H1 (cell line): Measurements from ENCODE around the gene ZMIZ1. TPM values are rescaled to one million over a fixed set of nuclear protein-coding genes. Genes with fewer than 3 reads are reported as not detected.

Source experiments
- CTCF ChIA-PET: fragments of 300-600 bp; sonication (Branson Sonifier 250); formaldehyde crosslinking; loops from one replicate; lab custom pipeline; 2021; ENCODE audit not compliant: partially characterized antibody; lab: Charles Lee
- POLR2A ChIA-PET: fragments of 300-600 bp; sonication (Branson Sonifier 250); formaldehyde crosslinking; loops from one replicate; lab custom pipeline; 2021; ENCODE audit warnings: inconsistent platforms; ENCODE audit not compliant: partially characterized antibody; lab: Charles Lee
- DNase-seq, 2 experiments: peaks; one replicate each; pipeline versions ENCODE4 v3.0.0 to v3.0.0-alpha.2; 2010 to 2022; ENCODE audit warnings: low spot score in 2 of 2, low read depth in 1 of 2, mixed read lengths in 1 of 2
- FAIRE-seq: peaks from 2 replicates; lab custom pipeline; 2011; peaks lifted over from hg19 to GRCh38; lab: Jason Lieb, UNC
- H2AFZ ChIP-seq: 2 replicates; pipeline ENCODE4 v1.8.1; 2012; ENCODE audit warnings: low read length, inconsistent platforms
- H2AK5ac ChIP-seq: 2 replicates; pipeline ENCODE4 v1.6.1; 2013; ENCODE audit warnings: low read depth, low read length
- H2BK120ac ChIP-seq: replicated peaks from 2 replicates; pipeline ENCODE3; 2013; ENCODE audit warnings: low read depth, low read length, inconsistent platforms
- H2BK12ac ChIP-seq: 2 replicates; pipeline ENCODE4 v1.6.1; 2013; ENCODE audit warnings: low read depth, low read length
- H2BK15ac ChIP-seq: 2 replicates; pipeline ENCODE4 v1.6.1; 2013; ENCODE audit warnings: low read length
- H2BK20ac ChIP-seq: 2 replicates; pipeline ENCODE4 v1.6.1; 2013; ENCODE audit warnings: low read length
- H2BK5ac ChIP-seq: 2 replicates; pipeline ENCODE4 v1.6.1; 2013; ENCODE audit warnings: low read depth, low read length
- H3K14ac ChIP-seq: 2 replicates; pipeline ENCODE4 v1.6.1; 2013; ENCODE audit warnings: inconsistent platforms; ENCODE audit not compliant: insufficient read length
- H3K18ac ChIP-seq: 2 replicates; pipeline ENCODE4 v1.6.1; 2013; ENCODE audit warnings: low read length; ENCODE audit errors: extremely low read depth
- H3K23ac ChIP-seq: 2 replicates; pipeline ENCODE4 v1.6.1; 2013; ENCODE audit warnings: inconsistent platforms; ENCODE audit not compliant: insufficient read length
- H3K23me2 ChIP-seq: 2 replicates; pipeline ENCODE4 v1.6.1; 2013; ENCODE audit warnings: low read depth, low read length
- H3K27ac ChIP-seq: 2 replicates; pipeline ENCODE4 v1.6.1; 2011; ENCODE audit warnings: low read depth, low read length, inconsistent platforms
- H3K27me3 ChIP-seq, 4 experiments: replicated peaks in 1 of 4; 1 replicate in 1 of 4; 2 replicates in 3 of 4; pipeline versions ENCODE4 v1.6.1 to v1.8.1; 2011 to 2013; ENCODE audit warnings: low read length in 3 of 4, mild to moderate bottlenecking in 3 of 4, inconsistent platforms in 2 of 4, mixed read lengths in 2 of 4, moderate library complexity in 1 of 4; ENCODE audit not compliant: control insufficient read depth in 3 of 4, insufficient read depth in 3 of 4; ENCODE audit errors: extremely low read depth in 1 of 4
- H3K36me3 ChIP-seq, 4 experiments: 2 replicates each; pipeline versions ENCODE4 v1.6.1 to v1.8.1; 2011 to 2013; ENCODE audit warnings: mild to moderate bottlenecking in 4 of 4, low read length in 3 of 4, moderate library complexity in 2 of 4, control low read depth in 1 of 4, inconsistent platforms in 1 of 4; ENCODE audit not compliant: insufficient read depth in 4 of 4, control insufficient read depth in 2 of 4
- H3K4ac ChIP-seq: replicated peaks from 2 replicates; pipeline ENCODE3; 2013; ENCODE audit warnings: low read length, low read depth, mixed read lengths, inconsistent platforms; ENCODE audit not compliant: insufficient read length
- H3K4me1 ChIP-seq, 4 experiments: replicated peaks in 1 of 4; 1 replicate in 1 of 4; 2 replicates in 3 of 4; pipeline versions ENCODE4 v1.6.1 to v1.8.1; 2011 to 2013; ENCODE audit warnings: low read length in 3 of 4, inconsistent platforms in 2 of 4, mixed read lengths in 1 of 4; ENCODE audit not compliant: insufficient read depth in 4 of 4, control insufficient read depth in 3 of 4
- H3K4me2 ChIP-seq, 2 experiments: 2 replicates each; pipeline versions ENCODE4 v1.6.1 to v1.8.1; 2011 to 2013; ENCODE audit warnings: low read depth in 2 of 2, low read length in 2 of 2, control low read depth in 1 of 2, inconsistent platforms in 1 of 2, mild to moderate bottlenecking in 1 of 2; ENCODE audit not compliant: insufficient read depth in 1 of 2
- H3K4me3 ChIP-seq, 4 experiments: fragments of 200-600, 300-600 bp in 1 of 4; sonication (generic), shearing (Covaris generic), sonication (Bioruptor Twin) in 1 of 4; 2 replicates each; pipeline versions ENCODE4 v1.5.1 to v1.8.1; 2011 to 2016; ENCODE audit warnings: low read length in 4 of 4, low read depth in 3 of 4, control low read depth in 2 of 4, inconsistent platforms in 2 of 4, mild to moderate bottlenecking in 2 of 4, mixed read lengths in 1 of 4, moderate library complexity in 1 of 4; ENCODE audit not compliant: insufficient read depth in 2 of 4; ENCODE audit errors: extremely low read depth in 1 of 4
- H3K56ac ChIP-seq: replicated peaks from 2 replicates; pipeline ENCODE3; 2013; ENCODE audit warnings: low read depth, mild to moderate bottlenecking, mixed read lengths, low read length, inconsistent platforms; ENCODE audit not compliant: insufficient read length
- H3K79me1 ChIP-seq: 2 replicates; pipeline ENCODE4 v1.6.1; 2013; ENCODE audit warnings: low read depth, low read length, control low read depth
- H3K79me2 ChIP-seq, 2 experiments: 2 replicates each; pipeline versions ENCODE4 v1.6.1 to v1.8.1; 2012 to 2013; ENCODE audit warnings: low read length in 2 of 2, mild to moderate bottlenecking in 2 of 2, inconsistent platforms in 1 of 2; ENCODE audit not compliant: insufficient read depth in 2 of 2, control insufficient read depth in 1 of 2
- H3K9ac ChIP-seq, 4 experiments: replicated peaks in 1 of 4; 1 replicate in 1 of 4; 2 replicates in 3 of 4; pipeline versions ENCODE4 v1.6.1 to v1.8.1; 2011 to 2013; ENCODE audit warnings: low read depth in 3 of 4, low read length in 3 of 4, control low read depth in 2 of 4, mild to moderate bottlenecking in 2 of 4, moderate library complexity in 2 of 4, inconsistent platforms in 1 of 4; ENCODE audit errors: extremely low read depth in 1 of 4
- H3K9me3 ChIP-seq, 2 experiments: 2 replicates each; pipeline versions ENCODE4 v1.6.1 to v1.8.1; 2012 to 2013; ENCODE audit warnings: mild to moderate bottlenecking in 2 of 2, moderate library complexity in 2 of 2, control low read depth in 1 of 2, inconsistent platforms in 1 of 2, low read depth in 1 of 2, low read length in 1 of 2, mixed read lengths in 1 of 2; ENCODE audit not compliant: insufficient read depth in 2 of 2
- H4K20me1 ChIP-seq, 2 experiments: replicated peaks in 1 of 2; 2 replicates each; pipeline versions ENCODE3 to v1.8.1; 2011 to 2013; ENCODE audit warnings: inconsistent platforms in 2 of 2, low read length in 2 of 2, mild to moderate bottlenecking in 1 of 2; ENCODE audit not compliant: insufficient read depth in 2 of 2, control insufficient read depth in 1 of 2
- H4K5ac ChIP-seq: 2 replicates; pipeline ENCODE4 v1.6.1; 2013; ENCODE audit warnings: low read length, low read depth, mixed read lengths, inconsistent platforms; ENCODE audit not compliant: insufficient read length
- H4K8ac ChIP-seq: 2 replicates; pipeline ENCODE4 v1.8.0; 2013; ENCODE audit warnings: mild to moderate bottlenecking, moderate library complexity, low read length, inconsistent platforms; ENCODE audit not compliant: insufficient read depth; ENCODE audit errors: extremely low read depth
- H4K91ac ChIP-seq: replicated peaks from 2 replicates; pipeline ENCODE3; 2013; ENCODE audit warnings: low read length, mixed read lengths, inconsistent platforms; ENCODE audit not compliant: insufficient read length
- BACH1 ChIP-seq: IDR thresholded peaks from 2 replicates; pipeline ENCODE4 v1.6.1; 2012; ENCODE audit warnings: low read length, improper control_type of control experiment
- BCL11A ChIP-seq, 2 experiments: IDR thresholded peaks; one replicate each; pipeline ENCODE4 v1.6.1; 2011; ENCODE audit warnings: low read depth in 2 of 2, low read length in 2 of 2, mild to moderate bottlenecking in 2 of 2
- CHD2 ChIP-seq: IDR thresholded peaks from 2 replicates; pipeline ENCODE4 v1.6.1; 2012; ENCODE audit warnings: low read length, improper control_type of control experiment
- KDM1A ChIP-seq: fragments of 200-600, 300-600 bp; sonication (generic); IDR thresholded peaks from 2 replicates; pipeline ENCODE4 v1.7.1; 2016; ENCODE audit warnings: mild to moderate bottlenecking, low read length, borderline replicate concordance
- RXRA ChIP-seq: IDR thresholded peaks from 2 replicates; pipeline ENCODE4 v1.6.1; 2011; ENCODE audit warnings: low read depth, mild to moderate bottlenecking, low read length, moderate library complexity; ENCODE audit not compliant: insufficient read depth
- SAP30 ChIP-seq: fragments of 300-600 bp; sonication (generic); IDR thresholded peaks from 2 replicates; pipeline ENCODE4 v1.7.1; 2012; ENCODE audit warnings: low read length, moderate library complexity, mild to moderate bottlenecking, inconsistent platforms; ENCODE audit not compliant: insufficient read depth, insufficient replicate concordance
- TAF1 ChIP-seq: IDR thresholded peaks from 2 replicates; pipeline ENCODE4 v1.6.1; 2011; ENCODE audit warnings: mild to moderate bottlenecking, low read depth, low read length
- WGBS, 2 experiments: shearing (Covaris generic) in 1 of 2; methylation state at CpG; one replicate each; pipeline versions ENCODE4 v1.1.6 to v1.1.7; 2013 to 2015; ENCODE audit warnings: low lambda C conversion rate in 2 of 2, mixed read lengths in 2 of 2, inconsistent platforms in 1 of 2, low coverage in 1 of 2, missing lambda C conversion rate in 1 of 2; ENCODE audit not compliant: insufficient replicate concordance in 2 of 2, insufficient coverage in 1 of 2, insufficient read length in 1 of 2; ENCODE audit errors: extremely low coverage in 1 of 2, missing lambda C conversion rate in 1 of 2; 5-methylcytosine and 5-hydroxymethylcytosine counted together
- polyA plus RNA-seq, 7 experiments: library from polyadenylated mRNA; depleted of rRNA in 3 of 7; stranded (reverse) in 5 of 7; unstranded in 2 of 7; fragments of >200 nt in 5 of 7; fragments of 200-250 nt in 2 of 7; gene quantifications; 1 replicate in 5 of 7; 2 replicates in 1 of 7; 4 replicates in 1 of 7; pipeline versions ENCODE4 v1.2.1 to v1.2.3, GENCODE V29; 2011 to 2013; ENCODE audit warnings: missing spikeins in 2 of 7, mixed read lengths in 2 of 7
- total RNA-seq: library from RNA; stranded (reverse); fragmentation: NEBNext Ultra II Directional; extraction: Animal tissue kit (Norgen Biotek cat#: 25700); gene quantifications from 2 replicates; pipeline ENCODE4 v1.2.1, GENCODE V29; 2021
- TF ChIP-seq, protein P1 (sequence below): IDR thresholded peaks from 2 replicates; pipeline ENCODE4 v1.6.1; 2012; ENCODE audit warnings: inconsistent platforms

Gene ZMIZ1
- total and polyA plus RNA-seq, 2 of the 8 experiments (the other 6 are each of a cell fraction or from before 2014, with no cell fraction given) = 8.1 to 28.0 TPM

DNA sequence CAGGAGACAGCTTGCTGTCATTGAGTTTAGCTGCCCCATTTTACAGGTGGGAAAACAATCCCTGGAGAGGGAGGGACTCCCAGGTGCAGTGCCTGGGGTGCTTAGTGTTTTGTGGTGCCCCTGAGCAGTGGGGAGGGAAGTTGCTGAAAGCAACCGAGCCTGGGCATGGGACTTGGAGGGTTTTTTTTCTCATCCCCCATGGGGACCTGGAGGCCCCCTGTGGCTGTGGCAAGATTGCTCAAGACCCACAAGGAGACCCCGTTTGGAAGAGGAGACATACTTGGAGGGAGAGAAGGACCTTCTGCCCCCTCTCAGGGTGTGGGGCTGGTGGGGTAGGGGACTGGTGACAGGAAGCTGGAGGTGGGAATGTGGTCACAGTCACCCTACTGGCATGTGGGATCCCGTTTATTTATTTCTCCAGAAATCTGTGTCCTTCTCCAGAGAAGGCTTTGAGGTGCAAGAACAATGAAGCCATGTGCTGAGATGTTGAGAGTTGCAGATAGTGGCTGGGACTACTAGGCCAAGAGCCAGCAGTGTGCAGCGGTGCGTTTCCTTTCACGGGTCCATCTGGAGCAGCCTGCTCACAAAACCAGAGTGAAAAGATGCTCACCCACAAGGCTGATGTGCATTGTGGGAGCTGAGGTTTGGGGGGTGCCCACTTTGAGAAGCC is 21.5 kb downstream of the ZMIZ1 start:
- H3K4me1 ChIP-seq = peaks cover 0 to 19% (median 7%) of the 10 kb centered on the region in 4 experiments; a peak in 5 of 7 replicates
- no peak overlapping the region for H2AK5ac ChIP-seq
- no peak overlapping the region for H3K14ac ChIP-seq
- H2BK12ac ChIP-seq = no peak overlapping the region
- no peak overlapping the region for H2BK5ac ChIP-seq
- TF ChIP-seq BACH1 (no peak), SAP30 (no peak), KDM1A (no peak), CHD2 (no peak), TAF1 (no peak), RXRA (no peak), BCL11A (IDR thresholded peaks at IDR 0.05; ENCODE audit: low read depth in 2 of 2, low read length in 2 of 2) (no peak)
- TF ChIP-seq, protein P1, sequence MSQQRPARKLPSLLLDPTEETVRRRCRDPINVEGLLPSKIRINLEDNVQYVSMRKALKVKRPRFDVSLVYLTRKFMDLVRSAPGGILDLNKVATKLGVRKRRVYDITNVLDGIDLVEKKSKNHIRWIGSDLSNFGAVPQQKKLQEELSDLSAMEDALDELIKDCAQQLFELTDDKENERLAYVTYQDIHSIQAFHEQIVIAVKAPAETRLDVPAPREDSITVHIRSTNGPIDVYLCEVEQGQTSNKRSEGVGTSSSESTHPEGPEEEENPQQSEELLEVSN = no peak
- WGBS, 2 experiments = 85% methylated on average over 6 of the region's 6 CpGs; no CpG with 5 or more reads in 1 of the 2 experiments
- H3K79me2 ChIP-seq = peaks cover 14 to 96% of the 10 kb centered on the region in 2 experiments
- no peak overlapping the region for H3K23ac ChIP-seq
- no peaks in the 10 kb centered on the region for H3K27me3 ChIP-seq
- ChIA-PET CTCF (interaction anchor here (0.7 to 2.4 kb wide), 8 partner anchors 11 to 112 kb away, joined by 3 to 13 read pairs (median 4); no protein-coding TSS in a partner anchor), POLR2A (interaction anchor here (0.6 kb wide), 1 partner anchor 16 kb away, joined by 3 read pairs; no protein-coding TSS in a partner anchor)
- H2BK120ac ChIP-seq = no peak overlapping the region
- no peak overlapping the region for H3K56ac ChIP-seq
- H3K23me2 ChIP-seq = no peaks in the 10 kb centered on the region; the same call in 1 of the 2 replicates
- H3K9ac ChIP-seq = no peak overlapping the region
- no peak overlapping the region for H2BK15ac ChIP-seq
- no peak overlapping the region for H2BK20ac ChIP-seq
- no peak overlapping the region; the same call in 1 of the 2 replicates for H4K8ac ChIP-seq
- no peak overlapping the region for H3K4me3 ChIP-seq
- H4K20me1 ChIP-seq = peaks cover 36 to 45% of the 10 kb centered on the region in 2 experiments
- no peak overlapping the region for H4K91ac ChIP-seq
- peaks cover 46% of the 10 kb centered on the region for H3K79me1 ChIP-seq
- no peaks in the 10 kb centered on the region for H3K36me3 ChIP-seq
- no peak overlapping the region for H3K18ac ChIP-seq
- H3K4ac ChIP-seq = no peak overlapping the region
- no peak overlapping the region for H3K27ac ChIP-seq
- DNase-seq (no peak), FAIRE-seq (no peak)
- H4K5ac ChIP-seq = no peak overlapping the region
- H3K4me2 ChIP-seq = no peak overlapping the region
- H3K9me3 ChIP-seq = no peaks in the 10 kb centered on the region
- H2AFZ ChIP-seq = no peak overlapping the region
